Kidney glomerular epithelial cell (primary cell): ENCODE results near the gene SNORC.

Source experiments
- DNase-seq: peaks from one replicate; lab custom pipeline; 2025; lab: John Stamatoyannopoulos, UW

The SNORC gene

DNA sequence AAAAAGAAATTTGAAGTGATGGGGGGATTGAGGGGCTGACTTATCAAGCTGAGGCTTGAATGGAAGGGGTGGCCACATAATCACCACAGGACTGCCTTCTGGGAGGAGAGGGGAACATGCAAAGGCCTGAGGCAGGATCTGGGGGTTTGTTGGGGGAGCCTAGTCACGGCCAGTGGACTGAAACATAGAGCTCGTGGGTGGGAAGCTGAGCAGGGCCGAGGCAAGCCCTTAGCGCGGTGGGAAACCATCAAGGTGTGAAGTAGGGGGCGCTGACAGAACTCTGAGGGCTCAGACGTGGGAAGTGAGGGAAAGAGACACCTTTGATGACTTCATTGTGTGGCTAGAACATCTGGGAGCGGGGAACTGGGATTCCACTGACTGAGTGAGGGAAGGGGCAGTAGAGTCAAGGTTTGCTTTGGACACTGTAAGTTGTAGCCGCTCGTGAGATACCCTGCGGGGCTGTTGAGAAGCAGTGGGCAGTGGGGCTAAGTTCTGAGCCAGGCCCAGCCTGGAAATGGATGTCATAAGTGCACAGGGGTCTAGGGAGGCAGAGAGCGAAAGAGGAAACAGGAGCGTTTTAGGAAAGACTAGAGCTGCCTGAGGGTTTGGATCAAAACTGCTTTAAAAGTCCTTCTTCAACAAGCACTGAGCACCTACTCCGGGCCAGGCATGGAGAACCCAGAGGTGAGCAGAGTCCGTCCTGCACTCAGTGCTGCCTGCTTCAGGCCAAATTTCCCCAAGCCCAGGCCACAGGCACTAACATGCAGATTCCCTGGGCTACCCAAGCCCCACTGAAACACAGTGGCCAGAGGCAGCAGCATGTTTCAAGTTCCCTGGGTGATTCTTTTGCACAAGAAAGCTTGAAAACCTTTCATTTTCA lies 686 bp upstream of the SNORC start:
- DNase-seq: no peak

DNA sequence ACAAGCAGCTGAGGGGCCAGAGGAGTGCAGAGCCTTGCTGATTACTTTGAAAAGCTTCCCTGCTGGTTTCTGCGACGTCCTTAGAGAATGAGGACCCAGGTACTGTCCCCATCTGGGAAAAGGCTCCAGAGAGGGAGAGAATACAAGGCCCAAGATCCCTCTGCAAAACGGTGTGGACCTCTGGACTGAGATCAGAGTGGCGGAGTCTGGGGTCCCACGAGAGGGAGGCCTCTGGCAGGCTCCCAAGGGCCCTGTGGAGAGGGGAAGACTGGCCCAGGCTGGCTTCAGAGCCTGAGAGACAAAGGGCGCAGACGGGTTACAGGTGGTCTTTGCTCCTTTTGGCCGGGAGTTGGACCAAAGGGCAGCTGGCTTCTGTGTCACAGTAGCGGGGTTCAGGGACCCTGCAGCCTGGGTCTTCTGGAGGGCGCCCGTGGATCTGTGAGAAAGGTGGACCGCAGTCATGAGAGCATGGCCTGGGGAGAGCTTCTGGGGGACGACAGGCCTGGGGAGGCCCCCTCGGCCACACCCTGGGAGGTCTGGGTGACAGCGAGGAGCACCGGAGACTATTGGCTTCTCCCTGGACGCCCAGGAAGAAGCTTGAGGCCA lies 805 bp downstream of the SNORC start:
- no peak for DNase-seq

DNA sequence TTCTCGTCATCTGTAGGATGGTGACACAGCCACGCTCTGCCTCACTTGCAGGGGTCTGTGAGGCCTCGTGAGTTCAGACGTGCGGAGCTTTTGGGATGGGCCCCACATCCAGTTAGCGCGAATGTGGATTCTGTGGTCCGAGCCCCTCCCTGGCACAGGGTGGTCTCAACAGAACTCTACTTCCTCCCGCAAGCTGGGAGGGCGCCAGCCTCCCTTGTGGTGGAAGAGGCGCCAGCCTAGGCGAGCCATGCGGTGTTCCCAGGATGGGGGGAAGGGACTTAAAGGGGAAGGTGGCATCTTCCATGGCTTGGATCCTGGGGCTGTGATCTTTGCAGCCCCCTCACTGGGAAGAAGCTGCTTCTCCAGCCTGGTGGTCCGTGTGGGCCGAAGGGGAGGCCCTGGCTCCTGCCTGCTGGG lies 1.4 kb downstream of the SNORC start:
- no peak for DNase-seq

DNA sequence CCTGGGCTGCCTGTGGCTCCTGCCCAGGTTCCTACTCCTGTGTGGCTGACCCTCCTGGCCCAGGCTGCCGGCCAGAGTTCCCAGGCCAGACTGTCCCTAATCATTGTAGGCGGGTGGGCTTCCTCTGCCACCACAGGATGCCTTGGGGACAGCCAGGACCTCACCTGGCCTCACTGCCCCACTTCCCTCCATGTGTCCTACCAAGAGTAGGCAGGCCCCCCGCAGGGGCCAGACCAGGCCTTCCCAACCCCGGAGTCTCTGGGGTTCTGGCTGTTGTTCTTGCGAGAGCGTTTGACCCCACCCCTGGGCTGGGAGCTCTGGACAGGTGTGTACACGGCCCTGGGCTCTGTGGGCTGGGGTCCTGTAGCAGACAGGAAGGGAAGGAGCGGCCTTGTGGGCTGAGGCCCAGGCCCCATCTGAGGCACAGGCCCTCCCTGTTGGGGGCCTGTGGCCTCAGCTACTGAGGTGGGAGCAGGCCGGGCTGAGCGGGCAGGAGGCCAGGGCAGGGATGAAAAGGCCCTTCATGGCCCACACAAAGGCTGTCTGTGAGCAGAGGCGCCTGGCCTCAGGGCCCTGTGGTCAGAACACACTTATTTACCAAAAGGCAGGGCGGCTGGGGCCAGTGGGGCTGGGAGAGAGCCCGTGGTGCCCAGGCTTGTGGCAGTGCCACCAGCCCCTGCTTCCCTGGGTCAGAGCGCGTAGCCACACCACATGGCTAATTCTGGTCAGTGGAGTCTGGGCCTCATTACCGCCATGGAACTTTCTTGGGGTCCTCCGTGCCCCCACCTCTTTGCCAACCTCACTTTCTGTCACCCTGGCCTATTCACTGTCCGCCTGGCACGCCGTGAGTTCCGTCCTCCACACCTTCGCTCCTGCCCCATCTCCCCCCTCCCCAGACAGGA lies 2.0 kb downstream of the SNORC start:
- DNase-seq: no peak

DNA sequence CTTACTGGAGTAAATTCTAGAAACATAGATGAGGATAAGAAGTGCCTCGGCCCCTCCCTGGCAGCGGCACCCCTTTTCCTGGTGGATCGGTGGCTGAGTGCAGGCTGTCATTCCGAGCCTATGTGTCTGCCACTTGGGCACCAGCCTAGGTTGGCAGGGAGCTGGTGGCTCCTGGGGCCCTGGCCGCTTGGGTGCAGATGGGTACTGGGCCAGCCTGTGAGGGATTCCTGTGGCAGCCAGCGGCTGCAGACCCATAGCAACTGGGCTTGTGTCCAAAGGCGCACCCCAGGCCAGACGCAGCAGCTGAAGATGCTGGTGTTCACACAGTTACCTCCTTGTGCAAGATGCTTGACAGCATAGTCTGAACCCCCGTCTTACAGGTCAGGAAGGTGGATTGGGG lies 2.8 kb downstream of the SNORC start:
- no peak for DNase-seq

DNA sequence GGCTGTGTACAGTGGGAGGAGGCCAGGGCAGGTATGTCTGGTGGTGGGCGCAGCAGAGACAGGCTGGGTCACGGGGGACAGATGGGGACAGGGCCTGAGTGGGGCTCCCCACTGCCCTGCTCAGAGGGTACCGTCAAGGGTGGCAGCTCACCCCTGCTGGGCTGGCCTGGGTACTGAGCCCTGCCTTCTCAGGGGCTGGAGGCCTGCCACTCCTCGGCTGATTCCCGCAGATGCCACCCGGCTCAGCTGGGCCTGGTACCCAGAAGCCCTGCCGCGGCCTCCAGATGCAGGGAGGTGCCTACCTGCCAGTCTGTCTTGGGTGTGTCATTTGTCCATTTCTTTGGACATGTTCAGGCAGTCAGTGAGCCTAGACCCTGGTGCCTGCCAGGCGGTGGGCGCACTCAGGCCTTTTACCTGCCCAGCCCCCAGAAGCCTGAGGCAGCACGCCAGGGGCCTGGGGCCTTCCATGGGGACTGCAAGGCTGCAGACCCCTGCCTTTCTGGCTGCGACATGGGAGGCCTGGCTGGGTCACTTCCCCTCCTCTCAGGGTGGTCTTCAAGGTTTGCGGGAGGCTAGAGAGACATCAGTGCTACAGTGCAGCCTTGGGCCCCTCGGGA lies 3.3 kb downstream of the SNORC start:
- no peak for DNase-seq

DNA sequence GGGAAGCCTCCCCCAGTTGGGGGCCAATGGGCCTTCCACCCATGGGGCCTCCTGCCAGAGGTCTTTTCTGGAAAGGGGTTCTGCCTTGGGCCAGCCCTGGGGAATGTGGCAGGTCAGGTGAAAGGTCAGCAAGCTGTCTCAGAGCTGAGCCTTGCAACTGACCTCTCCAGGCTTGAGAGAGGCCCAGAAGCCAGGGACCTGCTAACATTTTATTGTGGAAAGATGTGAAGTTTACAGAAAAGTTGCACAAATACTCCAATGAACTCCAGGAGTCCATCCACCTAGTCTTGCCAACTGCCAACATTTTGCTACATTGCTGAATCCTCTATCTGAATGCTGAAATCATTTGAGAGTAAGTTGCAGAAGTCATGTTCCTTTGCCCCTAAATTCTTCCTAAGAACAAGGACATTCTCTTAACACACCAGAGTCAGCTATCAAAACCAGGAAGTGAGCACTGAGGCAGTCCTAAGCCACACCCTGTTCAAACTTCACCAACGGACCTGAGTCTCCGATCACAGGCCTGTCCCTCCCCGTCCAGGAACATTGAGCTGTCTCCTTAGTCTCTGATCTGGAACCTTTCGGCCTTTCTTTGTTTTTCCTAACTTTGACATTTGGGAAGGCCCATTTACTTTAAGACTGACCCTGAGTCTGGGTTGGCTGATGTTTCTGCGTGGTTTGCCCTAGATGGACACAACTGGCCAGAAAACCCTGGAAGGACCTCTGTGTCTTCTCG lies 4.0 kb downstream of the SNORC start:
- no peak for DNase-seq

DNA sequence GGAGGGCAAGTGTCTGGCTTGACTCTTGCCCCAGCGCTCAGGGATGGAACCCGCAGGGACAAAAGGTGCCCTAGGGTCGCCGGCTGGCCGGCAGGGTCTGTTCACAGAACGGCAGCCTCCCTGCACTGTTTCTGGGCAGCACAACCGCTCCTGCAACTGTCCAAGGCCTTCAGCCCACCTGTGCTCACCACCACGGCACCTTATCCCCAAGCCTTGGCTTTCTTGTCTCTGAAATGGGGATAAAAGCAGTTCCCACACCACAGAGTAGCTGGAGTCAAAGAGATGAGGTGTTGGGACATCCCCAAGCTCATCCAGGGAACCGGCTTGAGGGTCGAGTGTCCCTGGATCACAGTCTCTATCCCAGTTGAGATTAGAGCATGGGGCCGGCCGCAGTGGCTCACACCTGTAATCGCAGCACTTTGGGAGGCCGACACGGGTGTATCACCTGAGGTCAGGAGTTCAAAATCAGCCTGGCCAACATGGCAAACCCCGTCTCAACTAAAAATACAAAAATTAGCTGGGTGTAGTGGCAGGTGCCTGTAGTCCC lies 4.7 kb downstream of the SNORC start:
- DNase-seq: no peak

DNA sequence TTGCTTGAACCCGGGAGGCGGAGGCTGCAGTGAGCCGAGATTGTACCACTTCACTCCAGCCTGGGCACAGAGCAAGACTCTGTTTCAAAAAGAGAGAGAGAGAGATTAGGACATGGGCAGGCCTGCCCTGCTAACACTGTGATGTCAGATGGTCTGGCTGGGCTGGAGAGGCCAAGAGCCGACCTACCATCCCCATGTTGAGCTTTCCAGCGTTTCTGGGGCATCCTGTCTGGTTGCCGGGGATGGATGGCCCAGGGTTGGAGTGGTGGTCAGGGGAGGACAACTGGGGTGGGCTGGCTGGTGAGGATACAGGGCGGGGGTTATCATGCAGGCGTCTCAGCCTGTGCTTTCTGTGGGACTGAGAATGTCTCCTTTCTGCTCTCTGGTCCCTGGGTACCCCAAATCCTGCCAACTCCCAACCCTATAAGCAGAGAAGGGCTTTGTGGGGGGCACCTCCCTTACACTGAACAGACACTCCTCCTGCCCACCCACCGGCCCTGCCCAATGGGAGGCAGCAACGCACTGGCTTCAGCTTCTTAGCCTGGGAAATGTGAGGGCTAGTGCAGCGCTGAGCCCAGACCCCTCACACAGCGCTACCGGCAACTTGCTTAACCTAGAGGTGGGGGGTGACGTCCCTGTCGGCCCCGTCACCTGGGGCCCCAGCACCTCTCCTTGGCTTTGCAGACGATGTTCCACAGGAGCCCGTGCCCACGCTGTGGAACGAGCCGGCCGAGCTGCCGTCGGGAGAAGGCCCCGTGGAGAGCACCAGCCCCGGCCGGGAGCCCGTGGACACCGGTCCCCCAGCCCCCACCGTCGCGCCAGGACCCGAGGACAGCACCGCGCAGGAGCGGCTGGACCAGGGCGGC lies 5.4 kb downstream of the SNORC start:
- no peak for DNase-seq

DNA sequence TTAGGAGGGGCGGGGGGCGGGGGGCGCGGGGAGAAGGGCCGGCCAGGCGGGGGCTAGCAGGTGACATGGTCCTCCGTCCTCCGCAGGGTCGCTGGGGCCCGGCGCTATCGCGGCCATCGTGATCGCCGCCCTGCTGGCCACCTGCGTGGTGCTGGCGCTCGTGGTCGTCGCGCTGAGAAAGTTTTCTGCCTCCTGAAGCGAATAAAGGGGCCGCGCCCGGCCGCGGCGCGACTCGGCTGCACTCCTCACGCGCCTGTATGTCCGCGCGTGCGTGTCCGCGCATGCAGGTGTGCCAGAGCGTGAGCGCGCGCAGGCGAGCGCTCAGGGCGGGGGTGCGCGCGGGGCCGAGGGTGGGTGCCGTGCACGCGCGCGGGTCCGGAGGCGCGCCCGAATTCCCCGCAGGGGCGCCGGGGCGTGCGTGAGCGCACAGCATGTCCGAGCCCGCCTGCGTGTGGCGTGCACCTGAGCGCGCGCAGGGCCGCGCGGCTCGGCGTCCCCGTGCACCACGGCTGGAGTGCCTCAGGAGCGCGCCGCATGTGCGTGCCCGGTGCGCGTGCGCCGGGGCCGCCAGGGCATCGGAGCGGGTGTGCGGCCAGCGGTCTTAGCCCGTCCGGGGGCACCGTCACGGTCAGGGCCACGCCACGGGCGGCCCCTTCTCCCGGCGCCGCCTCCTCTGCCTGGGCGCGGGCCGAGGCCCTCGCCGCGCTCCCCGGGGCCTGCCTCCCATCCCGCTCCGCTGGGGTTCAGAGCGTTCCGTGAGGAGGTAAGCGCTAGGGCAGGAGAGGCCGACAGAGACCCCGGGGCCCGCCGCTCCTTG lies 6.3 kb downstream of the SNORC start:
- no peak for DNase-seq

DNA sequence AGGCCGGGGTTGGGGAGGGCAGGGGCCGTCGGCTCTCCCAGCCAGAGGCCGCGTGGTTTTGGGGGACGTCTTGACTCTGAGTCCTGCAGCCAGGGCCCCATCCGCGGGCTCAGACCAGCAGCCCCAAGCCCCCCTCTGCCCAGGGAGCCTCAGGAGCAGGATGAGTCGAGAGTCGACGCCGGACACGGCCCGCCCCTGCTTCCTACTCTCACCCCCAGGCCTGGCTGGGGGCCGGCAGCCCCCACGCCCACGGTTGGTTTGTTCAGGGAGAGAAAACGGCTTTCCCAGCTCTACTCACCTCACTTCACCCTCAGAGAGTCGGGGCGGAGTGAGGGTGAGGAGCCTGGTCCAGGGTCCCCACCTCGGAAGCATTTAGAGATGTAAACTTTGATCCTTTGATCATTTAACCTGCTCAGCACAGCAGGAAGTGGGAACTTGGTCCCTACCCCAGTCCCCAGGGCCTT lies 6.9 kb downstream of the SNORC start:
- DNase-seq: no peak

DNA sequence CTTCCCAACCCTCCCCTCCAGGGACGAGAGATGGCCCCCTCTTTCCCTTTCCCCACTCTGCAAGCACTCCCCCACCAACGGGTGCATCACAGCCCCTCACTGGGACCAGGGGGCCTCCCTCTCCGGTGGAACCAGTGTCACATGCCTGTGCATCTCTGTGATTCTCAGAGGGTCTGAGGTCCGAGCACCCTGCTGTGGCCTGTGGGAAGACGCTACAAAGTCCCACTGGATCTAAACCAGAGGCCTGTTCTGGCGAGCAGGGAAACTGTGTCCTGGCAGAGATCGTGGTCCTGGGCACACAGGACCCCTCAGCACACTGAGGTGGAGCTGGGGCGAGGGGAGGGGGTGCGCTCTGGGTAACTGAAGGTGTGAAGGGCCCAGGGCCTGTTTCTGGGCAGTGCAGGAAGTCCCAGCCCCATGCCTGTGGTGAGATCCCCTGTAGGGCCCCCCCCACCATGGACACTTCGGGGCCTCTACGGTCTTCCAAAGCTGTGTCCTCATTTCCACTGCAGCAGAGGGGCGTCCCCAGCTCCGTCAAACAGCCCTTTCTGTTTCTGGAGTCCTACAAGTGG lies 8.0 kb downstream of the SNORC start:
- DNase-seq: no peak

DNA sequence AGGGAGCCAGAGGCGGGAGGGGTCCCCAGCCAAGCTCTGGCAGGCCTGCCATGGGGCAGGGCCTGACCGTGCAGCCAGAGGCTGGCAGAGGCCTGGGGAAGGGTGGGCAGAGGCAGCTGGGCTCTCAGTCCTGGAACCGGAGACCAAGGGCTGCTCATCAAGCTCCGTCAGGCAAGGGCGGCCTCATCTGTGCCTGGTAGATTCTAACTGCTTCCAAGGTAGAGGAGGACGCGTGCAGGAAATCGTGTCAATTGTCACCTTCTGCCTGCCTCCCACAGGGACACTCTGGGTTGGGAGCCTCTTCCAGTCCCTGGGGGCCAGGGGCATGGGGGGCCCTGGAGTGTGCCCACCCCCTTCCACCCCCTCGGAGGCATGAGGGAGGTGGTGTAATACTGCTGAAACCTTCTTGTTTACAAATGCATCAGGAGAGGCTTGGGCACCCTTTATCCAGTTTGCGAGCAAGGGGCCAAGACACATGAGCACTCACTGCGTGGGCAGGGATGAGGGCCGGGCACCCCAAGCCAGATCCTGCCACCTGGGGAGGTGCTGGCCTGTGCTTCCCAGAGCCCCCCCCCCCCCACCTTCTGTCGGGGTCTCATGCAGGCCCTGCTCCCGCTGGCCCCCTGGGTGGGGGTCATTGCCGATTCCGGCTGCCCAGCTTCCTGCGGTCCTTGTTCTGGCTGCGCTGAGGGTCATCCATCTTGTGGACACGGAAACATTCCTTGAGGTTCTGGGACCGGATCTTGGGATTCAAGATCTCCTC lies 9.0 kb downstream of the SNORC start:
- no peak for DNase-seq

DNA sequence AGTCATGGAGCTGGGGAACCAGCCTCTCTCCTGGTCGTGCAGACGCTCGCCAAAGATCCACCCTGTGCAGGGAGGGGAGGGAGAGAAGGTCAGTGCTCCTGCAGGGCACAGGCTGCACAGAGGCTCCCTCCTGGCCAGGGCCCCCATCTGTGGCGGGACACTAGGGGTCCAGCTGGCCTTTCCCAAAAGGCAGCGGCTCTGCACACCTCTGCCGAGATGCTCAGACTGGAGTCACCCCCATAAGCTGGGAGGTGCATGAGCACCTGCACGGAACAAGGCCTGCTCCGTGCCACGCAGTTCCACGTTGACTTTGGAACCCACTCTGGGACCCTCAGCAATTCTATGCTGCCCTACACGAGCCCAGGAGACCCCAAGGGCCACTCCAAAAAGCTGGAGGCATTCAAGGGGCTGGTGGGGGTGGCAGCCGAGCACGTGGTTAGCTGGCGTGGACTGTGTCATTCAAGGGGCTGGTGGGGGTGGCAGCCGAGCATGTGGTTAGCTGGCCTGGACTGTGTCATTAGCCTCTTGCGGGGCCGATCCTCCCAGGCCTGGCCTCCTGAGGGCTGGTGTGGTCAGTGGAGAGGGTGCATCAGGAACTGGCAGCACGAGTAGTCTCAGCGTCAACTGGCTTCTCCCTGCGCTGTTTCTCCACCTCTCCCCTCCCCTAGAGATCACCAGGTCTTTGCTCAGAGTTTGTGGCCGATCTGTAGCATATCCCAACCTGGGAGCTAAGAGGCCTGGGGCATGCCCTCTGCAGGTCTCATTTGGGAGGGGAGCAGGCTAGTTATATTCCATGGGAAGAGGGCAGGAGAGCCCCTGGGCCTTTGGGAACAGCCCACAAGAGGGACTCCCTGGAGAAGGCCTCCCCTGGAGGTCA lies 9.8 kb downstream of the SNORC start:
- no peak for DNase-seq

DNA sequence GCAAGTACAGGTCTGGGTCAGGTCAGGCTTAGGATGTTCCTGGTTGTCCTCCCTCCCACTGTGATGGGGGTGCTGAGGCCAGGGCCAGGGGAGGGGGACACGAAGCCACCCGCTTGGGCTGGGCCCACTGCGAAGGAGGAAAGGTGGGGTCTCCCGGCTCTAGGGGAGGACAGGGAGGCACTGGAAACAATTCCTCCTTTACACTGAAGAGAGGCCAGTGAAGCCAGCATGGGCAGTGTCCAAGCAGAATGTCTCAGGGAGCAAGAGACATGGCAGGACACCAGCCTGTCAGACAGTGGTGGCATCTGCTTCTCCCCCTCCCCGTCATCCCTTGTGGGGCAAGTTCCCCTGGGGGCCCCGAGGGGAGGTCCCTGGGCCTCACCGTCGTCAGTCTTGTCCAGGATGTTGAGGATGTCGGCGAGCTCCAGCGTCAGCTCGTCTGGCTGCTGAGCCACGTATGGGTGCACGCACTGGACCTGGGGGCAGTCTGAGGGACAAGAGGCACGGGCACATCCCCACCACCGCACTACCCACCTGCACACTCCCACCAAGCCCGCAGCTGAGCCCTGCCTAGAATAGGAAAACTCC lies 10.8 kb downstream of the SNORC start:
- no peak for DNase-seq

DNA sequence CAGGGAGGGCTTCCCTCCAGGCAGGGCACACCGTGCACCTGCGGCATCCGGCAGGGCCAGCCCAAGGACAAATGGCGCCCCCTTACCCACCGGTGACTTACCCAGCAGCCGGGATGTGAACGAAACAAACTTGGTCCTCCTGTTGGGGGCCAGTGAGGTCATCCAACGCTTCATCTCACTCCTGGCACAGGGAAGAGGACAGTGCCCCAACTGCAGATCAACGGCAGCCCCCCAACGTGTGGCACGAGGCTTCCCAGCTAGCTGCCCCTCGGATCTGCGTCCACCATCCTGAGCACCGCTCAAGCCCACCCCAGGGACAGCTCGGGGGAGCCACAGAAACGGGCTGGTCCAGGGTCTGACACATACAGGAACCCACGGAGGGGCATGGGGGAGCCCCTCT lies 12.0 kb downstream of the SNORC start:
- DNase-seq: no peak
